ENCODE results near the gene PCSK4.

The PCSK4 gene

GRCh38 chr19:1469255-1470054 lies 20.7 kb downstream of the PCSK4 start:
- FAIRE-seq, result no peak

- no peak for FAIRE-seq
Observed at GRCh38 chr19:1468821-1469254, 21.3 kb downstream of the PCSK4 start.

GRCh38 chr19:1468274-1468820 lies 21.8 kb downstream of the PCSK4 start:
- no peak for FAIRE-seq

GRCh38 chr19:1467490-1468273 lies 22.5 kb downstream of the PCSK4 start:
- no peak for FAIRE-seq

GRCh38 chr19:1467215-1467489 lies 23.0 kb downstream of the PCSK4 start:
- FAIRE-seq, result no peak

GRCh38 chr19:1466461-1467214 lies 23.5 kb downstream of the PCSK4 start:
- no peak for FAIRE-seq

- FAIRE-seq, result no peak
Observed at GRCh38 chr19:1466018-1466460, 24.1 kb downstream of the PCSK4 start.

- FAIRE-seq, result no peak
Observed at GRCh38 chr19:1465191-1466016, 24.7 kb downstream of the PCSK4 start.

- no peak for FAIRE-seq
Observed at GRCh38 chr19:1461862-1462261, 28.3 kb downstream of the PCSK4 start.

GRCh38 chr19:1460033-1460995 lies 29.8 kb downstream of the PCSK4 start:
- FAIRE-seq, result no peak

- no peak for FAIRE-seq
Observed at GRCh38 chr19:1459479-1459878, 30.7 kb downstream of the PCSK4 start.

GRCh38 chr19:1457892-1458291 lies 32.3 kb downstream of the PCSK4 start:
- no peak for FAIRE-seq

- no peak for FAIRE-seq
Observed at GRCh38 chr19:1457031-1457739, 33.0 kb downstream of the PCSK4 start.

- FAIRE-seq, result no peak
Observed at GRCh38 chr19:1456121-1456900, 33.8 kb downstream of the PCSK4 start.

GRCh38 chr19:1455336-1456120 lies 34.6 kb downstream of the PCSK4 start:
- no peak for FAIRE-seq

GRCh38 chr19:1455002-1455335 lies 35.2 kb downstream of the PCSK4 start:
- no peak for FAIRE-seq

GRCh38 chr19:1453525-1454364 lies 36.4 kb downstream of the PCSK4 start:
- FAIRE-seq, result no peak
